Activated CD4-positive, alpha-beta T cell treated with anti-CD3 and anti-CD28 coated beads, Interleukin-2, Interleukin-6, amounts not matched to agents 100 ng/mL and 50 ng/mL, durations not matched to agents 16 hours and 8 hours (primary cell): ENCODE results near the gene ADISSP.

Source experiments
- DNase-seq: peaks from one replicate; pipeline ENCODE4 v3.0.0-alpha.2; 2020

ADISSP gene

DNA sequence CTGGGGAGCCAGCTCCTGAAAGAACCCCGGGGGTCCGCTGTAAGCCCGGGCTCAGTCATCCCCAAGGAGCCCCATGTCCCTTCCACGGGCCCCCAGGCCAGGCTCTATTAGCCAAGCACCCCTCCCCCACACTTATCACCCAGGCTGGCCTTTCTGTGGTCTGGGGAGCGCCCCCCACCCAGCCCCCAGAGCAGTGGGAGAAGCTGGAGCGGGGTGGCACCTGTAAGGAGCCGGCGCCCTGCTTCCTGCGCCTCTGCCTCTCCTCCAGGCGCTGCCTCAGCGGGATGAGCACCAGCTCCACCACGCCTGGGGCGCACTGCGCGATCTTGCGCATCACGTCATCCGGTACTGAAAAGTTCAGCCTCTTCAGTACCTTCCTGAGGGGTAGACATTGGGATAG lies 11.4 kb upstream of the ADISSP start:
- DNase-seq = no peak

DNA sequence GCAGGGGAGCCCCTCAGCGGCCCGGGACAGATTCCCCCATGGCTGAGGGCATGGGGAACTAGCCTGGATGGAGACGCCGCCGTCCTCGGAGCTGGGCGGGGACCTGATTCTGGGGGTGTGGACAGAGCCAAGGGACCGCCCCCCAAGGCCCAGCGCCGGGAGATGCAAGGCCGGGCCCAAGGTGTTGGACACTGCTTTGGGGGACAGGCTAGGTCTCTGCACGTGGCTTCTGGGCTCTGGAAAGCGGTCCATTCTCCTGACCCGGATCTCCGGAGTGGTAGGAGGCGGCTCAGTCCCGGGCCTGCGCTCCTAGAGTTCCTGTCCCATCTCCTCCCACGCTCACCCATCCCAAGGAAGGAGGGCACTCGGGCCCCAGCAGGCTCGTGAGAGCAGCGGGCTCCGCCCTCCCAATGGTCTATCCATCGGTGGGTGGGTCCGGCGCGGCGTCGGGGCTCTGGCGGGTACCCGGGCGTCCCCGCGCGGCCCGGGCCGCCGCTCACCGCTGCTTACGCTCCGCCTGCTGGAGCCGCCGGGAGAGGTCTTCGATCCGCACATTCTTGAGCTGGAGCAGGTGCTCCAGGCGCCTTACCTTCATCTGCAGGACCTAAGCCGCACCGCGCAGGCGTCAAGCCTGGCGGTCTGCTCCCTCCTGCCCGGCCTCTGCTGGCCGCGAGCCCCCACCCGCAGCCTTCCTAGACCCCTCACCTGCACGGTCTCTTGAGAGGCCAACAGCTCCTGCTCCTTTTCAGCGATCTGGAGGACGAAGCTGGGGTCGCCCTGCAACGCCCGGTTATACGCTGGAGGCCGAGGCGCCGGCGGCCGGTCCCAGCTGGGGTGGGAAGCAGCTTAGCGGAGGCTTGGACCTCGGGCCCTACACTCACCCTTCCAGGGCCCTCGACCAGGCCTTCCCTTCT lies 10.4 kb upstream of the ADISSP start:
- peak; percentile 51 for DNase-seq

- no peak for DNase-seq
Measured at GRCh38 chr20:3777381-3777715, 9.8 kb upstream of the ADISSP start.

- DNase-seq = no peak
Measured at GRCh38 chr20:3775457-3776108, 8.0 kb upstream of the ADISSP start.

- DNase-seq = no peak
Measured at GRCh38 chr20:3771552-3772058, 4.1 kb upstream of the ADISSP start.

DNA sequence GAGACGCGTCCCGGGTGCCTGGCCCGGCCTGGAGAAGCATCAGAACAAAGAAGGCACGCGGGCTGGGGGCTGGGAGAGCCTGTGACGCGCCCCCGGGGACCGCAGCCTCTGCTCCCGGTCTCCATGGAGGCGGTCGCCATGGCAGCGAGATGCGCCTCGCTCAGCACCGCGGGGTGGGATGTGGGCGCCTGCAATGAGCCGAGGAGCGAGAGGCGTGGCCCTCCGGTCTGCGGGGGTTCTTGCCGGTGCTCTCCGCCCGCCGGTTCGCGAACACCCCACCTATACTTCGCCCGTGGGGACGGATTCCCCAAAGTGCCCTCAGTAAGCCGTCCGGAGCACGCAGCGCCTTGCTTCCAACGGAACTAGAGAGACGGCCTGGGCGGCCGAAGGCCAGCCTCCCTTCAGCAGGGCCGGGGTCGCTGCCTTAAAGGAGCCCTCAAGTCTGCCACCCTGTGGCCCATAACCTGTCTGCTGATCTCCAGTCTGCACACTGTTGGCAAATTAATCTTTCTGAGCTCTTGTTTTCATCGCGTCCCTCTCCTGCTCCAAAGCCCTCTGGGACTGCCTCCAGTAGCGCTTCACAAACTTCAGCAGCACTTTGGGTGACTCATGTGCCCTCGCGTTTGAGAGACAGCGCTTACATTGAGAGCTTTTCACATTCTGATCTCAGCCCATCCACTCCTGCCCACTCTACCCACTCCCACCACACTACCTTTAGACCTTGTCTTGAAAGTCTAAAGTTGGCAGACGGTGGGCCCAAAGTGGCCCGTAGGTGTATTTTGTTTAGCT lies 983 bp upstream of the ADISSP start:
- peak; percentile 77 for DNase-seq

DNA sequence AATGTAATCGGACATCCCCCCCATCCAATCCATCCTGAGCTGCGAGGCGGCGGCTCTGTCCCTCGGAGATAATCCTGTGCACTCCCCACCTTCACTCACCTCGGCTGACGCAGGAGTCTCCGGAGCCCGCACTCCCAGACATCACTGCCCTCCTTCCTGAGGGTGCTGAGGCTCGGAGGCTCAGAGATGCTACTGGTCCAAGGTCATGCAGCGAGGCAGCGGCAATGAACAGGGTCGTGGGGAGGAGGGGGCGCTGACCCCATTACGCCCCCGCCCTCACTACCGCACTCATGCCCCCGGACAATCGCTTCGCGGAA lies 485 bp downstream of the ADISSP start:
- peak; percentile 27 for DNase-seq

GRCh38 chr20:3766422-3767109 lies 987 bp downstream of the ADISSP start:
- DNase-seq = no peak

GRCh38 chr20:3765171-3765882 lies 2.2 kb downstream of the ADISSP start:
- no peak for DNase-seq

GRCh38 chr20:3764659-3765058 lies 2.9 kb downstream of the ADISSP start:
- no peak for DNase-seq

DNA sequence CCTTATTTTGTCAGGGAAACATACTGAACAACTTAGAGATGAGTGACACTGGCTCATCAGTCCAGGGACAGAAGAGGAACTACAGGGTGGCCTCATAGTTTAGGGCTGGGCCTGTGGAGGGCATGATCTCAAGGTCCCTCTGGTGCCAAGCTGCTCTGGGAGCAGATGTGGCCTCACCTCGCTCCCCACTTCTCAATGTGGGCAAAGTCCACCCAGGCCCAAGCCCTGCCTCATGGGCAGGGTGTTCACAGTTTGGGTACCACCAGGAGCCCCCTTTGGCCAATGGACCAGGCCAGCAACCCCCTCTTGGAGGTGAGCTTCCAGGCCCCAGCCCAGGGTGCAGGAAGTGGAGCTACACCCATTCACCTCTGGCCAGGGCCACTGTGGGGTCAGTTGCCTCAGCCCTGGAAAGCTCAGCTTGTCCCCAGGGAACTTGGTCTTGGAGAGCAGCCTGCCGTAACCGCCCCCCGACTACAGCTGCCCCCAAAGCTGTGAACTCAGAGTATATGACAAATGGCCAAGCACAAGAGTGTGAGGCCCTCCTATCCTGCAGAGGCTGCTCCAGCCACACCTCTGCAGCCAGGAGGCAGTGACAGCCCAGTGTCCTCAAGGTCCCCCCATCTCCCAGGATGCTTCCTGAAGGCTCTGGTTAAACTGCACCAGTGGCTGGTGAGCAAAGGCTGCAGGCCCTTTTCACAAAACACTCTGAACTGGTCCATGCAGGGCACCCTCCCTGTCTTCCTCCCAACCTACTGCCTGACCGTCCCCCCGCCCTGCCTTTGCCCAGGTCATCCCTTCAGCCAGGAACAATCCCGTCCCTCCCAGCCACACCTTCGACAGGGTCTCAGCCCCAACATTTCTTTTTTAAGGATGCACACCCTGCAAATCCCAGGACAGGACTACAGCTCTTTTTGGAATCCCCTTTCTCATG lies 3.6 kb downstream of the ADISSP start:
- DNase-seq = no peak

- DNase-seq = no peak
Measured at GRCh38 chr20:3760655-3761348, 6.8 kb downstream of the ADISSP start.

- no peak for DNase-seq
Measured at GRCh38 chr20:3759884-3760283, 7.7 kb downstream of the ADISSP start.

- no peak for DNase-seq
Measured at GRCh38 chr20:3759316-3759823, 8.2 kb downstream of the ADISSP start.

GRCh38 chr20:3758566-3758965 lies 9.0 kb downstream of the ADISSP start:
- DNase-seq = no peak

- no peak for DNase-seq
Measured at GRCh38 chr20:3757268-3757667, 10.3 kb downstream of the ADISSP start.

GRCh38 chr20:3755814-3756480 lies 11.6 kb downstream of the ADISSP start:
- no peak for DNase-seq

- no peak for DNase-seq
Measured at GRCh38 chr20:3755269-3755668, 12.3 kb downstream of the ADISSP start.

- no peak for DNase-seq
Measured at GRCh38 chr20:3754276-3754630, 13.3 kb downstream of the ADISSP start.
